Stomach smooth muscle (tissue), 2 donors: Measurements from ENCODE around the gene ADGRE1.
"Not testable (repeated sequence)": the region's sequence is repeated elsewhere in the genome, so short reads cannot be mapped to it uniquely, and the experiment has no call there.

Experiments
- H3K27ac ChIP-seq: one replicate; pipeline ENCODE4 v1.7.0; 2013; ENCODE audit warnings: mild to moderate bottlenecking, low read length, inconsistent platforms
- H3K27me3 ChIP-seq, 2 donors: one replicate each; pipeline ENCODE4 v1.7.0; 2013; ENCODE audit warnings: low read length in 2 of 2; ENCODE audit not compliant: insufficient read depth in 2 of 2, control insufficient read depth in 1 of 2
- H3K36me3 ChIP-seq, 2 donors: one replicate each; pipeline ENCODE4 v1.7.0; 2013; ENCODE audit warnings: low read length in 2 of 2; ENCODE audit not compliant: control insufficient read depth in 2 of 2, insufficient read depth in 2 of 2
- H3K4me1 ChIP-seq: one replicate; pipeline ENCODE4 v1.7.0; 2013; ENCODE audit warnings: low read length; ENCODE audit not compliant: control insufficient read depth, insufficient read depth
- H3K4me3 ChIP-seq, 2 donors: one replicate each; pipeline ENCODE4 v1.7.0; 2013; ENCODE audit warnings: low read length in 2 of 2
- H3K9ac ChIP-seq, 2 donors: one replicate each; pipeline ENCODE4 v1.7.0; 2013; ENCODE audit warnings: low read length in 2 of 2, mild to moderate bottlenecking in 1 of 2
- H3K9me3 ChIP-seq, 2 donors: one replicate each; pipeline ENCODE4 v1.7.0; 2013; ENCODE audit warnings: low read length in 2 of 2; ENCODE audit not compliant: control insufficient read depth in 2 of 2
- donor health status: healthy.
- donor health status: Pancreatic carcinoma.

The ADGRE1 gene

DNA sequence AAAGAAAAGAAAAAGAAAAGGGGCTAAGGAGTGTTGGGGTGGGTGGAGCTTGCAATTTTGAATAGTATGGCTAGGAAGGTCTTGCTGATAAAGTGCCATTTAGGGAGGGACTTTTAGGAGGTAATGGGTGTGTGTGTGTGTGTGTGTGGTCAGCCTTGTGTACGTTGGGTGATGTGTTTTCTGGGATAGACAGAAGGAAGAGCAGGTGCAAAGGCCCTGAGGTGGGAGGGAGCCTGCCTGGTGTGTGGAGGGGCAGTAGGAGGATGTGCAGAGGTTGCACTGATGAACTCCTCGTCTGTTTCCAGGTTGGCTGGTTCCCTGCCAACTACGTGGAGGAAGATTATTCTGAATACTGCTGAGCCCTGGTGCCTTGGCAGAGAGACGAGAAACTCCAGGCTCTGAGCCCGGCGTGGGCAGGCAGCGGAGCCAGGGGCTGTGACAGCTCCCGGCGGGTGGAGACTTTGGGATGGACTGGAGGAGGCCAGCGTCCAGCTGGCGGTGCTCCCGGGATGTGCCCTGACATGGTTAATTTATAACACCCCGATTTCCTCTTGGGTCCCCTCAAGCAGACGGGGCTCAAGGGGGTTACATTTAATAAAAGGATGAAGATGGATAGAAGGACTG, 30.5 kb upstream of the ADGRE1 start:
- H3K36me3 ChIP-seq, result no peaks in the 10 kb centered on the region
- no peak overlapping the region for H3K9ac ChIP-seq

DNA sequence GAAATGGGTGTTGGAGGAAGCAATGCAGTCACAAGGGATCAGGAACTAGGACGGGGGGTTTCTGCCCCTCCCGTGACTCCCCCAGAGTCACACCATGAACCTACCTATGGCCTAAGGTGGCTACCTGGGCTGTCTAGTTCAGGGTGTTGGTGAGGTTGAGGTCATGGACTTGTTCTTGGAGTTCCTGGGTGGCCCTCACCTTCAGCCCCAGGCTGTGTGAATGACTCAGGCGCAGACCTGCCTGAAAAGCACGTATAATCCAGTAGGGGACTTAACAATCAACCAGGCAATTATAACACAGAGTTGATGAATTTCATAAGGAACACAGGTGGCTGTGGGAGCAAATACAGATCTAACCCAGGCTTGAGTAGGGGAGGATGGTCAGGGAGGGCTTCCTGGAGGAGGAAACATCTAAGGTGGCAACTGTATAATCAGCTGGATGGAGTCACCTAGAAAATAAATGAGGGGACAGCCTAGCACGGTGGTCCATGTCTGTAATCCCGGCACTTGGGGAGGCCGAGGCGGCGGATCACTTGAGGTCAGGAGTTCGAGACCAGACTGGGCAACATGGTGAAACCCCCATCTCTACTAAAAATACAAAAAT, 25.6 kb upstream of the ADGRE1 start:
- Histone ChIP-seq H3K36me3 (no peaks in the 10 kb centered on the region), H3K4me1 (no peaks in the 10 kb centered on the region), H3K9me3 (no peaks in the 10 kb centered on the region), H3K9ac (no peak overlapping the region), H3K27ac (no peak overlapping the region), H3K4me3 (no peak overlapping the region), H3K27me3 (peaks cover 0 to 8% of the 10 kb centered on the region in 2 donors)

More for the DNA sequence above, 30.5 kb upstream of the ADGRE1 start:
- H3K4me1 ChIP-seq, result no peaks in the 10 kb centered on the region
- H3K27me3 ChIP-seq, result peaks cover 5 to 6% of the 10 kb centered on the region in 2 donors
- no peak overlapping the region for H3K4me3 ChIP-seq
- no peak overlapping the region for H3K27ac ChIP-seq
- peaks cover 0 to 2% of the 10 kb centered on the region in 2 donors for H3K9me3 ChIP-seq

DNA sequence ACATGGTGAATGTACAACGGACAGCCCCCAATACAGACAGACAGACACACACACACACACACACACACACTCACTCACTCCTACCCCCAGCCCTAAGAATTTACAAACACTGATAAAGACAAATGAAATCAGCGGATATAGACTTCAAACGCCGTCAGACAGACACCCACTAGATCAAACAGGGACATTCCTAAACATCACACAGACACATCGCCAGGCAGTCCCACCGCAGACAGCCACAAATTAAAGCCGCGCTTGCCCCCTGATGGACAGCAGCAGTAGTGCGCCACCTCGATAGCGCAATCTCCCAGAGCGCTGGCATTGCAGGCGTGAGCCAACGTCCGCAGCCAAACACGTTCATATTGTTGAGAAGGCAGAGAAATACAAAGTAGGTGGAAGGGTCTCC, 24.7 kb upstream of the ADGRE1 start:
- no peak overlapping the region for H3K27ac ChIP-seq
- H3K4me1 ChIP-seq, result no peaks in the 10 kb centered on the region

DNA sequence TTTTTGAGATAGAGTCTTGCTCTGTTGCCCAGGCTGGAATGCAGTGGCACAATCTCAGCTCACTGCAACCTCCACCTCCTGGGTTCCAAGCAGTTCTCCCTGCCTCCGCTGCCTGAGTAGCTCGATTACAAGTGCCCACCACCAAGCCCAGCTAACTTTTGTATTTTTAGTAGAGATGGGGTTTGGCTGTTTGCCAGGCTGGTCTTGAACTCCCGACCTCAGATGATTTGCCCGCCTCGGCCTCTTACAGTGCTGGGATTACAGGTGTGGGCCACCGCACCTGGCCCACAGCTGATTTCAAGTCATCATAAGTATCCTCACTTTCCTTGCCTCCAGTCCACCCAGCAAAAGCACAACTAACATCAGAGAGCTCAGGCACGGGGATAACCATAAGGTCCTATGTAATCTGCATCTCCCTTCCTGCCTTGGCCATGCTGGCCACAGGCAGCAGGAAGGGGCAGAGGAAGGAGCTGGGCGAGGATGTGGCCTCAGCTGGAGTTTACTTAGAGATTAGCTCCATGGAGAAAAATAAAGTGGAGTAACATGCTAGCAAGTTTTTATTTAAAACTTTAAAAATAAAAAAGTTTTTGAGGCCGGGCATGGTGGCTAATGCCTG, 22.9 kb upstream of the ADGRE1 start:
- Histone ChIP-seq H3K9me3 (no peaks in the 10 kb centered on the region), H3K9ac (no peak overlapping the region), H3K27ac (no peak overlapping the region), H3K27me3 (peaks cover 0 to 8% of the 10 kb centered on the region in 2 donors), H3K4me3 (no peak overlapping the region), H3K4me1 (no peaks in the 10 kb centered on the region), H3K36me3 (no peaks in the 10 kb centered on the region)

More for the DNA sequence above, 24.7 kb upstream of the ADGRE1 start:
- peak overlapping the region in 1 of 2 donors; percentile 52 for H3K4me3 ChIP-seq
- H3K27me3 ChIP-seq, result peaks cover 0 to 8% of the 10 kb centered on the region in 2 donors
- no peaks in the 10 kb centered on the region for H3K36me3 ChIP-seq
- no peak overlapping the region for H3K9ac ChIP-seq
- H3K9me3 ChIP-seq, result no peaks in the 10 kb centered on the region

DNA sequence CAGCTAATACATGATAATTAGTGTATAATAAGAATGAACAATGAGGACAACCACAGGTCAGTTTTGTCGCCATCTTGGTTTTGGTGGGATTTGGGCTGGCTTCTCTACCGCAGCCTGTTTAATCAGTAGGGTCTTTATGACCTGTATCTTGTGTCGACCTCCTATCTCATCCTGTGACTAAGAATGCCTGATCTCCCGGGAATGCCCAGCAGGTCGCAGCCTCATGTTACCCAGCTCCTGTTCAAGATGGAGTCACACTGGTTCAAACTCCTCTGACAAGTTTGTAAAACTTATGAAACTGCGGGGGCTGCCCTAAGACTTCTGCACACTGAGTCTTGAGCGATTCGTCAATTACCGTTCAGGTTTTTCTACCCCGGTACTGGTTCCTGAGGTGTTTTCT, 21.5 kb upstream of the ADGRE1 start:
- no peaks in the 10 kb centered on the region for H3K4me1 ChIP-seq
- no peaks in the 10 kb centered on the region for H3K9me3 ChIP-seq
- peaks cover 0 to 8% of the 10 kb centered on the region in 2 donors for H3K27me3 ChIP-seq
- no peak overlapping the region for H3K27ac ChIP-seq
- no peaks in the 10 kb centered on the region for H3K36me3 ChIP-seq
- H3K9ac ChIP-seq, result no peak overlapping the region
- H3K4me3 ChIP-seq, result no peak overlapping the region

DNA sequence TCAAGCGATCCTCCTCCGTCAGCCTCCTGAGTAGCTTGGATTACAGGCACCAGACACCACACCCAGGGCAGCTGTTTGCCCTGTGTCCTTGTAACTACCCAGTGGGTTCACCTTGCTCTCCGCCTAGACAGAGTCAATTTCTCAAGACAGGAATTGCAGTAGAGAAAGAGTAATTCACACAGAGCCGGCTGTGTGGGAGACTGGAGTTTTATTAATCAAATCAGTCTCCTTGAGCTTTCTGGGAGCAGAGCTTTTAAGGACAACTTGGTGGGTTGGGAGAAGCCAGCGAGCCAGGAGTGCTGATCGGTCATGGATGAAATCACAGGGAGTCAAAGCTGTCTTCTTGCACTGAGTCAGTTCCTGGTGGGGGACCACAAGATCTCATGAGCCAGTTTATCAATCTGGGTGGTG, 20.6 kb upstream of the ADGRE1 start:
- Histone ChIP-seq H3K4me3 (no peak overlapping the region), H3K27ac (no peak overlapping the region), H3K27me3 (peaks cover 0 to 5% of the 10 kb centered on the region in 2 donors), H3K9ac (no peak overlapping the region), H3K4me1 (no peaks in the 10 kb centered on the region), H3K36me3 (no peaks in the 10 kb centered on the region), H3K9me3 (no peaks in the 10 kb centered on the region)

DNA sequence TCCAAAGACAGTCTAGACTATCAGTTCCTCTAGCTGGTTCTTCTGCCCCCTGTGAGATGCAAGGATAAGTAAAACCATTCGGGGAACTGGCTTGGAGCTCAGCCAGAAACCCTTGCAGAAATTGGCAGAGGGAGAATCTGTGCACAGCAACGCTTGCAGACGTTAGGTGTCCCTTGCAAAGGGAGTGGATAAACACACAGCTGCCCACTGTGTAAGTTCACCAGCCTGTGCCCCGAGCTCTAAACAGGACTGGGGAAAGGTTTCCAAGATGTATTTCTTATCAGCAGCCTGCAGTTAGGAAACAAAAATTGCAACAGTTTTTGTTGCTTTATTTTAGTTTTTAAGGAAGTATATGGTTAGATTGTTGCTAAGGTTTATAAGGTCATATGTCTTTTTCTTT, 19.0 kb upstream of the ADGRE1 start:
- Histone ChIP-seq H3K9me3 (no peaks in the 10 kb centered on the region), H3K27ac (no peak overlapping the region), H3K9ac (no peak overlapping the region), H3K4me1 (no peaks in the 10 kb centered on the region), H3K36me3 (no peaks in the 10 kb centered on the region), H3K27me3 (no peaks in the 10 kb centered on the region), H3K4me3 (no peak overlapping the region)

DNA sequence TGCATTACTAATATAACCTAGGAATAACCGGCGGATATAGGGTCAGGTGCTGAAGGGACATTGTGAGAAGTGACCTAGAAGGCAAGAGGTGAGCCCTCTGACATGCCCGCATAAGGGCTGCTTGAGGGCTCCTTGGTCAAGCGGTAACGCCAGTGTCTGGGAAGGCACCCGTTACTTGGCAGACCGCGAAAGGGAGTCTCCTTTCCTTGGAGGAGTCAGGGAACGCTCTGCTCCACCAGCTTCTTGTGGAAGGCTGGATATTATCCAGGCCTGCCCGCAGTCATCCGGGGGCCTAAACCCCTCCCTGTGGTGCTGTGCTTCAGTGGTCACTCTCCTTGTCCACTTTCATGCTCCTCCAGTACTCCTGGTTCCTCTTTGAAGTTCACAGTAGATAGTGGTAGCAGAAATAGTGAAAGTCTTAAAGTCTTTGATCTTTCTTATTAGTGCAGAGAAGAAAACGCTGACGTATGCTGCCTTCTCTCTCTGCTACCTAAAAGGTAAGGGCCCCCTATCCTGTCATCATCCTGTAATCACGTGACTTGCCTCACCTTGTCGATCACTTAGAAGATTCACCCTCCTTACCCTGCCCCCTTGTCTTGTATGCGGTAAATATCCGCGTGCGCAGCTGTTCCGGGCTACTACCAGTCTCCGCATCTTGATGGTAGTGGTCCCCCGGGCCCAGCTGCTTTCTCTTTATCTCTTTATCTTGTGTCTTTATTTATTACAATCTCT, 18.1 kb upstream of the ADGRE1 start:
- not testable (repeated sequence) for H3K9me3 ChIP-seq, H3K27me3 ChIP-seq, H3K4me1 ChIP-seq, H3K36me3 ChIP-seq, H3K4me3 ChIP-seq, H3K27ac ChIP-seq, H3K9ac ChIP-seq

DNA sequence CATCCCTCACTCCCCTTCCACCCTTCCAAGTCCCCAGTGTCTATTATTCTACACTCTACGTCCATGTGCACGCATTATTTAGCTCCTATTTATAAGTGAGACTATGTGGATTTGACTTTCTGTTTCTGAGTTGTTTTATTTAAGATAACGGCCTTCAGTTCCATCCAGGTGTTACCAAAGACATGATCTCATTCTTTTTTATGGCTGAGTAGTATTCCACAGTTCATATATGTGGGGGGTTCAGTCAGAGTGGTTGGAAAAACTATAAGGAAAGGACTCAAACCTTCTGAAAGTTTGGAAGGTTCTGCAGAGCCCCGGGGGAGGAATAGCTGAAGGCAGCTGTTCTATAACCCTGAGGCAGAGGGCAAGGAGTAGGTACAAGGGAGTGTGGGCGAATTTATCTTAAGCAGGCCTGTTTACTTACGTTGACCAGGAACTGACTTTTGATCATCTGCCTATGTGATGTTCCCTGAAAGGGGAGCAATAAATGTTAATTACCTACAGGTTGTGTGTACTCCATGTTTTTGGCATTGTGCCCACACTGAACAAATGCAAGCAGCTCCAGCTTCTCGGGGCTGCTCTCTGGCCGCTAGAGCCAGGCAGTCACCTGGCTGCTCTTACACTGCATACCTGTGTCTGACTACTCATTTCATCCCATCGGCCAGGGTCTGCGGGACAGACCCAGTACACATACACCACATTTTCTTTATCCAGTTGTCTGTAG, 13.5 kb upstream of the ADGRE1 start:
- H3K4me3 ChIP-seq, result no peak overlapping the region
- no peaks in the 10 kb centered on the region for H3K36me3 ChIP-seq
- H3K9me3 ChIP-seq, result no peaks in the 10 kb centered on the region
- no peaks in the 10 kb centered on the region for H3K27me3 ChIP-seq
- no peaks in the 10 kb centered on the region for H3K4me1 ChIP-seq
- H3K27ac ChIP-seq, result no peak overlapping the region
- no peak overlapping the region for H3K9ac ChIP-seq

DNA sequence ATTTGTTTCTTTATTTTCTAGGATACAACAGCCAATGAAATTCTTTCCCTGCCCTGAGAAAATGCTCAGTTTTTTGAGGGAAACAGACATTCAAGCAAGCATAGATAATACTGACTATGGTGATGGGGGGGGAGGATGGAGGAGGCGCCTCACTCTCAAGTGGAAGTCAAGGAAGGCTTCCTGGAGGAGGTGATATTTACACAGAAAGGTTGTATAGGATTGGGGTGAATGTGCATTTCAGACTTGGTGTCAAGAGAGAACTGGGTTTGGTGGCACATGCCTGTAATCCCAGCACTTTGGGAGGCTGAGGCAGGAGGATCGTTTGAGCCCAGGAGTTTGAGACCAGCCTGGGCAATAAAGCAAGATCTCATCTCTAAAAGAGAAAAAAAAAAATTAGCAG, 12.2 kb upstream of the ADGRE1 start:
- Histone ChIP-seq H3K4me1 (no peaks in the 10 kb centered on the region), H3K27me3 (peaks cover 2 to 4% of the 10 kb centered on the region in 2 donors), H3K9ac (no peak overlapping the region), H3K4me3 (no peak overlapping the region), H3K36me3 (no peaks in the 10 kb centered on the region), H3K9me3 (peaks cover 6% of the 10 kb centered on the region in 2 donors), H3K27ac (no peak overlapping the region)
